AG09309 (cell line): ENCODE measurements around the gene COQ2.
"Not testable (repeated sequence)": the region's sequence is repeated elsewhere in the genome, so short reads cannot be mapped to it uniquely, and the experiment has no call there.

Experiments used
- DNase-seq: peaks from one replicate; pipeline ENCODE4 v3.0.0-alpha.2; 2010; ENCODE audit warnings: low read depth
- H3K4me3 ChIP-seq: 2 replicates; pipeline ENCODE4 v1.5.1; 2011; ENCODE audit warnings: mild to moderate bottlenecking, low read depth, low read length, moderate library complexity; ENCODE audit not compliant: control insufficient read depth
- TF ChIP-seq, protein P1 (sequence below): IDR thresholded peaks from 2 replicates; pipeline ENCODE4 v1.5.1; 2011; ENCODE audit warnings: mild to moderate bottlenecking, low read depth, low read length, inconsistent platforms; ENCODE audit not compliant: insufficient read depth, control insufficient read depth; ENCODE audit errors: missing control alignments

Gene COQ2

DNA sequence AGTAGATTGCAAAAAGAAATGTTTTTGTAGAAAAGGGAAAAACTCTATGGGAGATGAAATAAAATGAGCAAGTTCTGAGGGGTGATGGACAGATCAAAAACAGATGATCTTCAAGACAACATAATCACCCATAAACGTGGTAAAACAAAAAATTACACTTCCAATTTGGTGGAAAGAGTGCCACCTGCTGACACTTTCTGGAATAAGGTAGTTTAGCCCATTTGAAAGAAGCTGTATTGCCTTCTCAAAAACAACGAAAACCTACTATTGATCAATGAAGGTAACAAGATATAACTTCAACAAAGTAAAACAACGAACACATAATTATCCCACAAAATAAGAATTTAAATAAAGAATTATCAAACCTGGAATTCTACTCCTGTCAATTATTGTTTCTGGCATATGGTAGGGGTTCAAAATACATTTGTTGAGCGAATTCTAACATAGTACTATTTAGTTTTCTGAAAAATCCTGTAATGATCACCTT lies 2.5 kb downstream of the COQ2 start:
- TF ChIP-seq, protein P1, sequence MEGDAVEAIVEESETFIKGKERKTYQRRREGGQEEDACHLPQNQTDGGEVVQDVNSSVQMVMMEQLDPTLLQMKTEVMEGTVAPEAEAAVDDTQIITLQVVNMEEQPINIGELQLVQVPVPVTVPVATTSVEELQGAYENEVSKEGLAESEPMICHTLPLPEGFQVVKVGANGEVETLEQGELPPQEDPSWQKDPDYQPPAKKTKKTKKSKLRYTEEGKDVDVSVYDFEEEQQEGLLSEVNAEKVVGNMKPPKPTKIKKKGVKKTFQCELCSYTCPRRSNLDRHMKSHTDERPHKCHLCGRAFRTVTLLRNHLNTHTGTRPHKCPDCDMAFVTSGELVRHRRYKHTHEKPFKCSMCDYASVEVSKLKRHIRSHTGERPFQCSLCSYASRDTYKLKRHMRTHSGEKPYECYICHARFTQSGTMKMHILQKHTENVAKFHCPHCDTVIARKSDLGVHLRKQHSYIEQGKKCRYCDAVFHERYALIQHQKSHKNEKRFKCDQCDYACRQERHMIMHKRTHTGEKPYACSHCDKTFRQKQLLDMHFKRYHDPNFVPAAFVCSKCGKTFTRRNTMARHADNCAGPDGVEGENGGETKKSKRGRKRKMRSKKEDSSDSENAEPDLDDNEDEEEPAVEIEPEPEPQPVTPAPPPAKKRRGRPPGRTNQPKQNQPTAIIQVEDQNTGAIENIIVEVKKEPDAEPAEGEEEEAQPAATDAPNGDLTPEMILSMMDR: peak; percentile 64
- no peak overlapping the region for H3K4me3 ChIP-seq
- no peak for DNase-seq

DNA sequence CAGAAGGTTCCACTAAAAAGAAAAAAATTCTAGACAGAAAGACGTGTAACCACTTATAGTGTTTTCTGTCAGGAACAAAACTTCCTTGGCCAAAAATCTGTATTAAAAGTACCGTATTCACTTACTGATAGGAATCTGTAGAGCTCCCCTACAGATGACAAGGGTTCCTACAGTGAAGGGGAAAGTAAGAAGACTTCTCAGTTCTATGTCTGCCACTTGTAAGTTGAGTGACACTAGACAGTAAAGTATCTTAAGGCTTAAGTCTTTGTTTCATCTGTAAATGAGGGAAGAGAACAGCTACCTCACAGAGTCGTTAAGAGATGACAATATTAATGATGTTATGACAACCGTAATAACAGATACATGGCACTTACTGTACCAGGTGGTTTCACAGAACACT lies 3.3 kb downstream of the COQ2 start:
- no peak overlapping the region for H3K4me3 ChIP-seq
- DNase-seq: no peak
- TF ChIP-seq, protein P1: no peak

DNA sequence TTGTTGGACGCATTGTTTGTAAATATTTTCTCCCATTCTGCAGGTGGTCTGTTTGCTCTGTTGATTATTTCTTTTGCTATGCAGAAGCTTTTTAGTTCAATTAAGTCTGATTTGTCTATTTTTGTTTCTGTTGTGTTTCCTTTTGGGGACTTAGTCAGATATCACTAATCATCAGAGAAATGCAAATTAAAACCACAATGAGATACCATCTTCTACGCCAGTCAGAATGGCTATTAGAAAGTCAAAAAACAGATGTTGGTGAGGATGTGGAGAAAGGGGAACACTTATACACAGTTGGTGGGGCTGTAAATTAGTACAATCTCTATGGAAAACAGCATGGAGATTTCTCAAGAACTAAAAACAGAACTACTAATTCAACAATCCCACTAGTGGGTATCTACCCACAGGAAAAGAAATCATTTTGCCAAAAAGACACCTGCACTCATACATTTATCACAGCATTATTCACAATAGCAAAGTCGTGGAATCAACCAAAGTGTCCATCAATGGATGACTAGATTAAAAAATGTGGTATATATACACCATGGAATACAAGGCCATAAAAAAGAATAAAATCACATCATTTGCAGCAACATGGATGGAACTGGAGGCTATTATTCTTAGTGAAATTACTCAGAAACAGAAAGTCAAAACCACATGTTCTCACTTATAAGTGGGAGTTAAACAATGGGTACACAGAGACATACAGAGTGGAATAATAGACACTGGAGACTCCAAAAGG lies 8.1 kb downstream of the COQ2 start:
- H3K4me3 ChIP-seq: no peak overlapping the region
- DNase-seq: no peak
- TF ChIP-seq, protein P1: no peak

GRCh38 chr4:83273926-83274325 lies 10.7 kb downstream of the COQ2 start:
- DNase-seq, H3K4me3 ChIP-seq: not testable (repeated sequence)

DNA sequence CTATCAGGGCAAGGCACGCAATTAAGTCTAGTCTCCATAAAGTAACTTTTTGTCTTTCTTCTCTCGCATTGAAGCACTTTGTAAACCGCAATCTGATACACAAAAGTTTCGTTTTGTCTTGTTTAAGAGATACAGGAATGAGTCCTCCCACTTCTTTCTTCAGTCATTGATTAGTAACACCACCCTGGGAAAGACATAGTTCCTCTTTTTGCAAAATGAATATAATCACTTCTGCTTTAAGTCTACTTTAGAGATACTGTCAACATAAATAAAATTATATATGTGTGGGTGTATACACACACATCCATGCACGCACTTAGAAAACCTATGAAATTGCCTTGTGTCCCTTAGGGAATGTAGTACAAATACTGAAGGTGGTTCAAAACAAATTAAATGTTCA lies 11.7 kb downstream of the COQ2 start:
- H3K4me3 ChIP-seq: no peak overlapping the region
- TF ChIP-seq, protein P1: no peak
- no peak for DNase-seq

DNA sequence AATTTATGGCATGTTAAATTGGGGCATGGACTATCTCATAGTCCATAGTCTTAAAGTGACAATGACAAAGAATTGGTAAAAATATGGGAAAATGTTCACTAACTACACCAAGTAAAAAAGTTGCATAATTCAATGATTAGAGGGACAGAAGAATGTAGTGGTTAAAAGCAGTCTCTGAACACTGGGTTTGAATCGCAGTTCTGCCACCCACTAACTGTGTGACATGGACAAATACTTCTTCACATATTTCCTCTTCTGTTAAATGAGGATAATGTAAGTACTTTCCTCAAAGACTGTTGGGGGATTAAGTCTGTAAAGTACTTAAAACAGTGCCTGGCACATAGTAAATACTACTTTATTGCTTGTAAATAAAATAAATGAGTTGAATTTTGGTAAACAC lies 15.3 kb downstream of the COQ2 start:
- no peak overlapping the region for H3K4me3 ChIP-seq
- no peak for DNase-seq
- TF ChIP-seq, protein P1: no peak

- no peak overlapping the region for H3K4me3 ChIP-seq
- DNase-seq: no peak
Observed at GRCh38 chr4:83268491-83268890, 16.1 kb downstream of the COQ2 start.

More at GRCh38 chr4:83268491-83268890, 16.1 kb downstream of the COQ2 start:
- TF ChIP-seq, protein P1: no peak
